ENCODE measurements around the gene TIMM21. TPM values are rescaled to one million over a fixed set of nuclear protein-coding genes. Genes with fewer than 3 reads are reported as not detected.

TIMM21 gene
- total and polyA plus RNA-seq, 4 donors, result 22.0 to 39.2 (median 30.0) TPM

DNA sequence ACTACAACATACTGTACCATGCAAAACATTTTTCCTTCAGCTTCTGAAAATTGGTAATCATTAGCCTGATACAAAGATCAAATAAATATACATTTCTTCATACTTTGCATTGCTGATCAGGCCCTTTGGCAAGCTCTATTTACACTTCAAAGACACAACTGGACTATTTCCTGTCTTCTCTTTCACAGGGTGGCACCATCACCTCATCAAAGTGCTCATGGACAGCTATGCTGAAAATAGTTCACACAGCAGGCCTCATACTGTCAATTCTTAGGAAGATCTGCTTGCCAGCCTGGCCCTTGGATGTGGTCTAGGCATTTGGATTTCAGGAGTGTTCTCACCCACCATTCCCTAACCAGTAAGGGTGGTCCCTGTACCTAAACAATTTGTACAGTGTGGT is 34.6 kb upstream of the TIMM21 start:
- TF ChIP-seq, protein P1, sequence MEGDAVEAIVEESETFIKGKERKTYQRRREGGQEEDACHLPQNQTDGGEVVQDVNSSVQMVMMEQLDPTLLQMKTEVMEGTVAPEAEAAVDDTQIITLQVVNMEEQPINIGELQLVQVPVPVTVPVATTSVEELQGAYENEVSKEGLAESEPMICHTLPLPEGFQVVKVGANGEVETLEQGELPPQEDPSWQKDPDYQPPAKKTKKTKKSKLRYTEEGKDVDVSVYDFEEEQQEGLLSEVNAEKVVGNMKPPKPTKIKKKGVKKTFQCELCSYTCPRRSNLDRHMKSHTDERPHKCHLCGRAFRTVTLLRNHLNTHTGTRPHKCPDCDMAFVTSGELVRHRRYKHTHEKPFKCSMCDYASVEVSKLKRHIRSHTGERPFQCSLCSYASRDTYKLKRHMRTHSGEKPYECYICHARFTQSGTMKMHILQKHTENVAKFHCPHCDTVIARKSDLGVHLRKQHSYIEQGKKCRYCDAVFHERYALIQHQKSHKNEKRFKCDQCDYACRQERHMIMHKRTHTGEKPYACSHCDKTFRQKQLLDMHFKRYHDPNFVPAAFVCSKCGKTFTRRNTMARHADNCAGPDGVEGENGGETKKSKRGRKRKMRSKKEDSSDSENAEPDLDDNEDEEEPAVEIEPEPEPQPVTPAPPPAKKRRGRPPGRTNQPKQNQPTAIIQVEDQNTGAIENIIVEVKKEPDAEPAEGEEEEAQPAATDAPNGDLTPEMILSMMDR (IDR thresholded peaks at IDR 0.05; ENCODE audit: low read depth, low read length, missing input control), result no peak
- TF ChIP-seq, protein P2, sequence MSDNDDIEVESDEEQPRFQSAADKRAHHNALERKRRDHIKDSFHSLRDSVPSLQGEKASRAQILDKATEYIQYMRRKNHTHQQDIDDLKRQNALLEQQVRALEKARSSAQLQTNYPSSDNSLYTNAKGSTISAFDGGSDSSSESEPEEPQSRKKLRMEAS (IDR thresholded peaks at IDR 0.05), result no peak
- TF ChIP-seq YY1 (IDR thresholded peaks at IDR 0.05) (no peak), SP1 (IDR thresholded peaks at IDR 0.05) (no peak), NR2F2 (IDR thresholded peaks at IDR 0.05) (no peak), FOXA2 (IDR thresholded peaks at IDR 0.05) (no peak), RAD21 (IDR thresholded peaks at IDR 0.05) (no peak), EGR1 (IDR thresholded peaks at IDR 0.05; ENCODE audit: low read depth in 2 of 2) (no peak), JUND (IDR thresholded peaks at IDR 0.05) (no peak), HNF4G (IDR thresholded peaks at IDR 0.05) (no peak), GABPA (IDR thresholded peaks at IDR 0.05 in 1 of 2, conservative IDR thresholded peaks at IDR 0.05 in 1 of 2) (no peak), TAF1 (conservative IDR thresholded peaks at IDR 0.05) (no peak), HNF4A (conservative IDR thresholded peaks at IDR 0.05) (no peak), FOXA1 (IDR thresholded peaks at IDR 0.05) (no peak), RXRA (IDR thresholded peaks at IDR 0.05) (no peak)
- TF ChIP-seq, protein P3, sequence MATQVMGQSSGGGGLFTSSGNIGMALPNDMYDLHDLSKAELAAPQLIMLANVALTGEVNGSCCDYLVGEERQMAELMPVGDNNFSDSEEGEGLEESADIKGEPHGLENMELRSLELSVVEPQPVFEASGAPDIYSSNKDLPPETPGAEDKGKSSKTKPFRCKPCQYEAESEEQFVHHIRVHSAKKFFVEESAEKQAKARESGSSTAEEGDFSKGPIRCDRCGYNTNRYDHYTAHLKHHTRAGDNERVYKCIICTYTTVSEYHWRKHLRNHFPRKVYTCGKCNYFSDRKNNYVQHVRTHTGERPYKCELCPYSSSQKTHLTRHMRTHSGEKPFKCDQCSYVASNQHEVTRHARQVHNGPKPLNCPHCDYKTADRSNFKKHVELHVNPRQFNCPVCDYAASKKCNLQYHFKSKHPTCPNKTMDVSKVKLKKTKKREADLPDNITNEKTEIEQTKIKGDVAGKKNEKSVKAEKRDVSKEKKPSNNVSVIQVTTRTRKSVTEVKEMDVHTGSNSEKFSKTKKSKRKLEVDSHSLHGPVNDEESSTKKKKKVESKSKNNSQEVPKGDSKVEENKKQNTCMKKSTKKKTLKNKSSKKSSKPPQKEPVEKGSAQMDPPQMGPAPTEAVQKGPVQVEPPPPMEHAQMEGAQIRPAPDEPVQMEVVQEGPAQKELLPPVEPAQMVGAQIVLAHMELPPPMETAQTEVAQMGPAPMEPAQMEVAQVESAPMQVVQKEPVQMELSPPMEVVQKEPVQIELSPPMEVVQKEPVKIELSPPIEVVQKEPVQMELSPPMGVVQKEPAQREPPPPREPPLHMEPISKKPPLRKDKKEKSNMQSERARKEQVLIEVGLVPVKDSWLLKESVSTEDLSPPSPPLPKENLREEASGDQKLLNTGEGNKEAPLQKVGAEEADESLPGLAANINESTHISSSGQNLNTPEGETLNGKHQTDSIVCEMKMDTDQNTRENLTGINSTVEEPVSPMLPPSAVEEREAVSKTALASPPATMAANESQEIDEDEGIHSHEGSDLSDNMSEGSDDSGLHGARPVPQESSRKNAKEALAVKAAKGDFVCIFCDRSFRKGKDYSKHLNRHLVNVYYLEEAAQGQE (IDR thresholded peaks at IDR 0.05), result no peak
- TF ChIP-seq, protein P4, sequence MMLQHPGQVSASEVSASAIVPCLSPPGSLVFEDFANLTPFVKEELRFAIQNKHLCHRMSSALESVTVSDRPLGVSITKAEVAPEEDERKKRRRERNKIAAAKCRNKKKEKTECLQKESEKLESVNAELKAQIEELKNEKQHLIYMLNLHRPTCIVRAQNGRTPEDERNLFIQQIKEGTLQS (IDR thresholded peaks at IDR 0.05), result no peak
- TF ChIP-seq, protein P5, sequence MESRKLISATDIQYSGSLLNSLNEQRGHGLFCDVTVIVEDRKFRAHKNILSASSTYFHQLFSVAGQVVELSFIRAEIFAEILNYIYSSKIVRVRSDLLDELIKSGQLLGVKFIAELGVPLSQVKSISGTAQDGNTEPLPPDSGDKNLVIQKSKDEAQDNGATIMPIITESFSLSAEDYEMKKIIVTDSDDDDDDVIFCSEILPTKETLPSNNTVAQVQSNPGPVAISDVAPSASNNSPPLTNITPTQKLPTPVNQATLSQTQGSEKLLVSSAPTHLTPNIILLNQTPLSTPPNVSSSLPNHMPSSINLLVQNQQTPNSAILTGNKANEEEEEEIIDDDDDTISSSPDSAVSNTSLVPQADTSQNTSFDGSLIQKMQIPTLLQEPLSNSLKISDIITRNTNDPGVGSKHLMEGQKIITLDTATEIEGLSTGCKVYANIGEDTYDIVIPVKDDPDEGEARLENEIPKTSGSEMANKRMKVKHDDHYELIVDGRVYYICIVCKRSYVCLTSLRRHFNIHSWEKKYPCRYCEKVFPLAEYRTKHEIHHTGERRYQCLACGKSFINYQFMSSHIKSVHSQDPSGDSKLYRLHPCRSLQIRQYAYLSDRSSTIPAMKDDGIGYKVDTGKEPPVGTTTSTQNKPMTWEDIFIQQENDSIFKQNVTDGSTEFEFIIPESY (IDR thresholded peaks at IDR 0.05), result no peak
- H3K36me3 ChIP-seq (ENCODE audit: control insufficient read depth in 4 of 4, insufficient read depth in 3 of 4, low read depth in 1 of 4, low read length in 3 of 4), result no peaks in the 10 kb centered on the region
- DNase-seq (ENCODE audit: low spot score), result no peak

More for the DNA sequence above, 34.6 kb upstream of the TIMM21 start:
- Histone ChIP-seq H3K9me3 (ENCODE audit: control insufficient read depth in 4 of 4, low read length in 3 of 4) (peaks cover 0 to 7% (median 2%) of the 10 kb centered on the region in 4 donors), H3K27me3 (ENCODE audit: control insufficient read depth in 4 of 4, insufficient read depth in 4 of 4, low read length in 3 of 4) (no peaks in the 10 kb centered on the region), H3K4me3 (ENCODE audit: low read depth in 1 of 3, low read length in 3 of 3) (no peak overlapping the region), H3K4me1 (ENCODE audit: control insufficient read depth in 4 of 4, insufficient read depth in 4 of 4, low read length in 3 of 4) (no peaks in the 10 kb centered on the region), H3K27ac (ENCODE audit: low read depth in 1 of 2, low read length in 2 of 2) (no peak overlapping the region), H3K9ac (ENCODE audit: low read depth in 1 of 2, low read length in 2 of 2) (no peak overlapping the region)
